Bronchial epithelial cell (primary cell): ENCODE data around the gene RNF175. TPM values are rescaled to one million over a fixed set of nuclear protein-coding genes. Genes with fewer than 3 reads are reported as not detected.

ENCODE experiments used
- DNase-seq: peaks from one replicate; pipeline ENCODE4 v3.0.0-alpha.2; 2010; ENCODE audit warnings: low read depth
- FAIRE-seq: peaks from 2 replicates; lab custom pipeline; 2011; peaks lifted over from hg19 to GRCh38; lab: Jason Lieb, UNC
- H3K27me3 ChIP-seq: 2 replicates; pipeline ENCODE4 v1.5.1; 2011; ENCODE audit warnings: low read length; ENCODE audit not compliant: control insufficient read depth, insufficient read depth
- H3K36me3 ChIP-seq: 2 replicates; pipeline ENCODE4 v1.5.1; 2011; ENCODE audit warnings: low read length; ENCODE audit not compliant: control insufficient read depth, insufficient read depth
- H3K4me3 ChIP-seq: 2 replicates; pipeline ENCODE4 v1.5.1; 2011; ENCODE audit warnings: mild to moderate bottlenecking, low read depth, low read length, control low read depth
- total RNA-seq: library from RNA; depleted of rRNA; stranded (reverse); fragments of >200 nt; gene quantifications from 2 replicates; pipeline ENCODE4 v1.2.1, GENCODE V29; 2014
- TF ChIP-seq, protein P1 (sequence below): IDR thresholded peaks from 2 replicates; pipeline ENCODE4 v1.5.1; 2011; ENCODE audit warnings: mild to moderate bottlenecking, moderate library complexity, low read length, control low read depth, inconsistent platforms; ENCODE audit not compliant: insufficient read depth, severe bottlenecking

The RNF175 gene
- total RNA-seq, 1 donor from 2014 or later: under 0.01 TPM

GRCh38 chr4:153782581-153782980, 22.8 kb upstream of the RNF175 start:
- DNase-seq (no peak), FAIRE-seq (no peak)
- TF ChIP-seq, protein P1, sequence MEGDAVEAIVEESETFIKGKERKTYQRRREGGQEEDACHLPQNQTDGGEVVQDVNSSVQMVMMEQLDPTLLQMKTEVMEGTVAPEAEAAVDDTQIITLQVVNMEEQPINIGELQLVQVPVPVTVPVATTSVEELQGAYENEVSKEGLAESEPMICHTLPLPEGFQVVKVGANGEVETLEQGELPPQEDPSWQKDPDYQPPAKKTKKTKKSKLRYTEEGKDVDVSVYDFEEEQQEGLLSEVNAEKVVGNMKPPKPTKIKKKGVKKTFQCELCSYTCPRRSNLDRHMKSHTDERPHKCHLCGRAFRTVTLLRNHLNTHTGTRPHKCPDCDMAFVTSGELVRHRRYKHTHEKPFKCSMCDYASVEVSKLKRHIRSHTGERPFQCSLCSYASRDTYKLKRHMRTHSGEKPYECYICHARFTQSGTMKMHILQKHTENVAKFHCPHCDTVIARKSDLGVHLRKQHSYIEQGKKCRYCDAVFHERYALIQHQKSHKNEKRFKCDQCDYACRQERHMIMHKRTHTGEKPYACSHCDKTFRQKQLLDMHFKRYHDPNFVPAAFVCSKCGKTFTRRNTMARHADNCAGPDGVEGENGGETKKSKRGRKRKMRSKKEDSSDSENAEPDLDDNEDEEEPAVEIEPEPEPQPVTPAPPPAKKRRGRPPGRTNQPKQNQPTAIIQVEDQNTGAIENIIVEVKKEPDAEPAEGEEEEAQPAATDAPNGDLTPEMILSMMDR: no peak
- Histone ChIP-seq H3K36me3 (no peaks in the 10 kb centered on the region), H3K4me3 (no peak overlapping the region), H3K27me3 (peaks cover 7% of the 10 kb centered on the region)

GRCh38 chr4:153781717-153782416, 22.0 kb upstream of the RNF175 start:
- TF ChIP-seq, protein P1: no peak
- Histone ChIP-seq H3K27me3 (peaks cover 3% of the 10 kb centered on the region), H3K4me3 (no peak overlapping the region), H3K36me3 (no peaks in the 10 kb centered on the region)
- FAIRE-seq: no peak
- DNase-seq: peak; percentile 77

DNA sequence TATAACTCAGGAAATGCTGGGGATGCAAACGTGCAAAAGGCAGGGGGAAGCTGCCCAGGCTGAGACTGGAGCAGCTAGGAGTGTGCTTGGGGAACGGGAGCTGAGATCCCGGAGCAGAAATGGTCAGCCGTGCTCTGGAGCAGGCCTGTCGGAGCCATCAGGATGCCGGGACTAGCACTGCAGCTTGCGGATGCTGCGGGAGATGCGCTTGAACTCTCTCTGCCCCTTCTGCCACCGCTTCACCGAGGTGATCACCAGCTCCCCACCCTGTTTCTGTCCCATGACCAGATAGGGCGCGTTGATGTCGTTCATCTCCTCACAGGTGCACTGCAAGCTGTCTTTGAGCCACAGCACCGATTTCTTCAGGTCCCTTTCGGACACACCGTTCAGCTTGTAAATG, 21.5 kb upstream of the RNF175 start:
- no peak for FAIRE-seq
- TF ChIP-seq, protein P1: no peak

GRCh38 chr4:153780876-153781275, 21.1 kb upstream of the RNF175 start:
- no peaks in the 10 kb centered on the region for H3K27me3 ChIP-seq
- FAIRE-seq (no peak), DNase-seq (no peak)
- no peaks in the 10 kb centered on the region for H3K36me3 ChIP-seq
- no peak overlapping the region for H3K4me3 ChIP-seq
- TF ChIP-seq, protein P1: no peak

More for the DNA sequence above, 21.5 kb upstream of the RNF175 start:
- H3K27me3 ChIP-seq: no peaks in the 10 kb centered on the region
- H3K36me3 ChIP-seq: no peaks in the 10 kb centered on the region
- H3K4me3 ChIP-seq: no peak overlapping the region
- no peak for DNase-seq

- DNase-seq (no peak), FAIRE-seq (peak; percentile 36)
- Histone ChIP-seq H3K4me3 (no peak overlapping the region), H3K36me3 (no peaks in the 10 kb centered on the region), H3K27me3 (no peaks in the 10 kb centered on the region)
- TF ChIP-seq, protein P1: no peak
Measured at GRCh38 chr4:153780221-153780620, 20.4 kb upstream of the RNF175 start.

DNA sequence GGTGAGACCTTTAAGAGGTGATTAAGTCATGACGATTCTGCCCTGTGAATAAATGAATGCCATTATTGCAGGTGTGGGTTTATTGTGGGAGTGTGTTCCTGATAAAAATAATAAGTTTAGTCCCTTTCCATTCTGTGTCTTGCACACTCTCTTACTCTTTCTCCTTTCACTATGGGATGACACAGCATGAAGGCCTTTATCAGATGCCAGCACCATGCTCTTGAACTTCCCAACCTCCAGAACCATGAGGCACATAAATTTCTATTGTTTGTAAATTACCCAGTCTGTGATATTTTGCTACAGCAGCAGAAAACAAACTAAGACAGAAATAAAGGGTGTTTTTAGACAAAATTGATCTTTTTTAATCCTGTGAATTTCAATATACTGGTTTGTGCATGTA, 18.6 kb upstream of the RNF175 start:
- no peaks in the 10 kb centered on the region for H3K27me3 ChIP-seq
- TF ChIP-seq, protein P1: no peak
- DNase-seq (no peak), FAIRE-seq (no peak)
- H3K36me3 ChIP-seq: no peaks in the 10 kb centered on the region
- H3K4me3 ChIP-seq: no peak overlapping the region
